Activated CD4-positive, alpha-beta memory T cell treated with anti-CD3 and anti-CD28 coated beads for 36 hours (primary cell): Measurements from ENCODE around the gene MTERF4. TPM values are rescaled to one million over a fixed set of nuclear protein-coding genes. Genes with fewer than 3 reads are reported as not detected.

Source experiments
- CTCF ChIA-PET: fragments of 350-600 bp; sonication (Branson Sonifier 250); formaldehyde crosslinking; loops from one replicate; lab custom pipeline; 2021; ENCODE audit warnings: antibody characterized with exemption, inconsistent platforms; lab: Charles Lee
- POLR2A ChIA-PET: fragments of 350-600 bp; sonication (Branson Sonifier 250); formaldehyde crosslinking; loops from one replicate; lab custom pipeline; 2021; ENCODE audit warnings: antibody characterized with exemption; lab: Charles Lee
- DNase-seq: peaks from one replicate; pipeline ENCODE4 v3.0.0-alpha.2; 2020
- H3K27ac Mint-ChIP-seq: one replicate; pipeline ENCODE4 v1.8.0; 2021; ENCODE audit warnings: mixed read lengths
- H3K27me3 Mint-ChIP-seq: one replicate; pipeline ENCODE4 v1.8.0; 2021; ENCODE audit warnings: mixed read lengths
- H3K36me3 Mint-ChIP-seq: one replicate; pipeline ENCODE4 v1.8.0; 2021; ENCODE audit warnings: mixed read lengths
- H3K4me1 Mint-ChIP-seq: one replicate; pipeline ENCODE4 v1.8.0; 2021; ENCODE audit warnings: low read depth, mixed read lengths
- H3K4me3 Mint-ChIP-seq: one replicate; pipeline ENCODE4 v1.8.0; 2021; ENCODE audit warnings: mild to moderate bottlenecking, mixed read lengths
- H3K9me3 Mint-ChIP-seq: one replicate; pipeline ENCODE4 v1.8.0; 2021; ENCODE audit warnings: mixed read lengths
- intact Hi-C: fragments of 100-400 bp; cut with micrococcal nuclease; formaldehyde crosslinking; loops from one replicate; pipeline ENCODE4 v1.15.1; 2023
- total RNA-seq, 2 experiments: library from RNA; stranded (reverse); gene quantifications; one replicate each; pipeline ENCODE4 v1.2.3, GENCODE V29; 2021

MTERF4 gene
- total RNA-seq, 2 experiments from 2014 or later, result 43.9 to 46.0 TPM

GRCh38 chr2:241070811-241071676 lies 31.0 kb downstream of the MTERF4 start:
- Mint-ChIP-seq H3K27me3 (no peaks in the 10 kb centered on the region), H3K9me3 (no peaks in the 10 kb centered on the region), H3K4me3 (no peak overlapping the region), H3K4me1 (no peaks in the 10 kb centered on the region), H3K27ac (no peak overlapping the region), H3K36me3 (peaks cover 2% of the 10 kb centered on the region)
- no peak for DNase-seq
- ChIA-PET POLR2A (no interaction called here), CTCF (no interaction called here)
- intact Hi-C loops, result loop anchor here (10.0 kb wide), 1 partner anchor 204 kb away; no protein-coding TSS in a partner anchor

- intact Hi-C loops, result loop anchor here (10.0 kb wide), 1 partner anchor 204 kb away; no protein-coding TSS in a partner anchor
- no peak overlapping the region for H3K4me3 Mint-ChIP-seq
- no peaks in the 10 kb centered on the region for H3K27me3 Mint-ChIP-seq
- no peaks in the 10 kb centered on the region for H3K4me1 Mint-ChIP-seq
- DNase-seq, result no peak
- H3K36me3 Mint-ChIP-seq, result peaks cover 2% of the 10 kb centered on the region
- ChIA-PET CTCF (no interaction called here), POLR2A (no interaction called here)
- H3K27ac Mint-ChIP-seq, result no peak overlapping the region
- no peaks in the 10 kb centered on the region for H3K9me3 Mint-ChIP-seq
Observed at GRCh38 chr2:241070361-241070760, 31.7 kb downstream of the MTERF4 start.

- Mint-ChIP-seq H3K27me3 (no peaks in the 10 kb centered on the region), H3K9me3 (no peaks in the 10 kb centered on the region), H3K36me3 (peaks cover 2% of the 10 kb centered on the region), H3K4me1 (no peaks in the 10 kb centered on the region), H3K4me3 (no peak overlapping the region), H3K27ac (no peak overlapping the region)
- POLR2A ChIA-PET, result no interaction called here
- DNase-seq, result no peak
- intact Hi-C loops, result loop anchor here (10.0 kb wide), 1 partner anchor 205 kb away; no protein-coding TSS in a partner anchor
- CTCF ChIA-PET, result no interaction called here
Observed at GRCh38 chr2:241069821-241070281, 32.2 kb downstream of the MTERF4 start.

GRCh38 chr2:241068942-241069810 lies 32.9 kb downstream of the MTERF4 start:
- intact Hi-C loops, result no loop called here
- POLR2A ChIA-PET, result no interaction called here
- Mint-ChIP-seq H3K27ac (no peak overlapping the region), H3K36me3 (no peaks in the 10 kb centered on the region), H3K27me3 (no peaks in the 10 kb centered on the region), H3K9me3 (no peaks in the 10 kb centered on the region), H3K4me3 (no peak overlapping the region), H3K4me1 (peaks cover 2% of the 10 kb centered on the region)
- no peak for DNase-seq
- CTCF ChIA-PET, result no interaction called here

GRCh38 chr2:241068136-241068941 lies 33.7 kb downstream of the MTERF4 start:
- Mint-ChIP-seq H3K4me3 (no peak overlapping the region), H3K9me3 (no peaks in the 10 kb centered on the region), H3K27me3 (no peaks in the 10 kb centered on the region), H3K27ac (no peak overlapping the region), H3K4me1 (peaks cover 3% of the 10 kb centered on the region), H3K36me3 (no peaks in the 10 kb centered on the region)
- intact Hi-C loops, result no loop called here
- POLR2A ChIA-PET, result no interaction called here
- no peak for DNase-seq
- CTCF ChIA-PET, result no interaction called here

GRCh38 chr2:241067501-241068135 lies 34.5 kb downstream of the MTERF4 start:
- Mint-ChIP-seq H3K4me3 (no peak overlapping the region), H3K27ac (no peak overlapping the region), H3K4me1 (peaks cover 3% of the 10 kb centered on the region), H3K36me3 (no peaks in the 10 kb centered on the region), H3K9me3 (no peaks in the 10 kb centered on the region), H3K27me3 (no peaks in the 10 kb centered on the region)
- intact Hi-C loops, result no loop called here
- ChIA-PET POLR2A (no interaction called here), CTCF (no interaction called here)
- DNase-seq, result no peak

GRCh38 chr2:241066893-241067341 lies 35.2 kb downstream of the MTERF4 start:
- DNase-seq, result no peak
- Mint-ChIP-seq H3K27ac (no peak overlapping the region), H3K4me3 (no peak overlapping the region), H3K4me1 (peaks cover 3% of the 10 kb centered on the region), H3K27me3 (no peaks in the 10 kb centered on the region), H3K36me3 (no peaks in the 10 kb centered on the region), H3K9me3 (no peaks in the 10 kb centered on the region)
- CTCF ChIA-PET, result no interaction called here
- POLR2A ChIA-PET, result no interaction called here
- intact Hi-C loops, result no loop called here

- H3K27me3 Mint-ChIP-seq, result no peaks in the 10 kb centered on the region
- POLR2A ChIA-PET, result no interaction called here
- no peaks in the 10 kb centered on the region for H3K9me3 Mint-ChIP-seq
- no peak overlapping the region for H3K27ac Mint-ChIP-seq
- peaks cover 3% of the 10 kb centered on the region for H3K4me1 Mint-ChIP-seq
- intact Hi-C loops, result no loop called here
- H3K4me3 Mint-ChIP-seq, result no peak overlapping the region
- H3K36me3 Mint-ChIP-seq, result no peaks in the 10 kb centered on the region
- CTCF ChIA-PET, result no interaction called here
- DNase-seq, result no peak
Observed at GRCh38 chr2:241066171-241066892, 35.8 kb downstream of the MTERF4 start.

- POLR2A ChIA-PET, result no interaction called here
- H3K4me1 Mint-ChIP-seq, result peaks cover 3% of the 10 kb centered on the region
- intact Hi-C loops, result no loop called here
- DNase-seq, result no peak
- H3K36me3 Mint-ChIP-seq, result no peaks in the 10 kb centered on the region
- no peak overlapping the region for H3K27ac Mint-ChIP-seq
- H3K9me3 Mint-ChIP-seq, result no peaks in the 10 kb centered on the region
- CTCF ChIA-PET, result no interaction called here
- H3K4me3 Mint-ChIP-seq, result no peak overlapping the region
- no peaks in the 10 kb centered on the region for H3K27me3 Mint-ChIP-seq
Observed at GRCh38 chr2:241065355-241065803, 36.7 kb downstream of the MTERF4 start.

GRCh38 chr2:241064802-241065354 lies 37.2 kb downstream of the MTERF4 start:
- DNase-seq, result no peak
- H3K27me3 Mint-ChIP-seq, result no peaks in the 10 kb centered on the region
- ChIA-PET POLR2A (no interaction called here), CTCF (no interaction called here)
- H3K36me3 Mint-ChIP-seq, result no peaks in the 10 kb centered on the region
- H3K27ac Mint-ChIP-seq, result no peak overlapping the region
- H3K4me1 Mint-ChIP-seq, result peaks cover 3% of the 10 kb centered on the region
- intact Hi-C loops, result no loop called here
- H3K4me3 Mint-ChIP-seq, result no peak overlapping the region
- H3K9me3 Mint-ChIP-seq, result no peaks in the 10 kb centered on the region
